Measurements from ENCODE around the gene COLEC12. TPM values are rescaled to one million over a fixed set of nuclear protein-coding genes. Genes with fewer than 3 reads are reported as not detected.
A peak's percentile ranks its signal among the peaks of the same experiment; 100 is the strongest.

COLEC12 gene
- total and polyA plus RNA-seq, 3 experiments from 2014 or later = 0.04 TPM; not detected in 2

GRCh38 chr18:275486-275885, 225.0 kb downstream of the COLEC12 start:
- H3K27me3 Mint-ChIP-seq = peaks cover 15 to 18% of the 10 kb centered on the region in 2 donors
- no peak overlapping the region for H3K27ac Mint-ChIP-seq
- H3K4me1 Mint-ChIP-seq = no peaks in the 10 kb centered on the region
- Histone ChIP-seq H3K27me3 (ENCODE audit: insufficient read depth, low read length, poor library complexity, severe bottlenecking) (no peaks in the 10 kb centered on the region), H3K9me3 (ENCODE audit: low read length) (no peaks in the 10 kb centered on the region), H3K36me3 (ENCODE audit: insufficient read depth, low read length) (no peaks in the 10 kb centered on the region), H3K4me3 (ENCODE audit: low read length) (no peak overlapping the region), H3K4me1 (ENCODE audit: insufficient read depth, low read length) (no peaks in the 10 kb centered on the region), H3K27ac (ENCODE audit: low read depth, low read length) (no peak overlapping the region)
- POLR2A ChIA-PET = no interaction called here
- H3K4me3 Mint-ChIP-seq = no peak overlapping the region
- CTCF ChIA-PET = no interaction called here
- H3K9me3 Mint-ChIP-seq = peaks cover 0 to 15% (median 8%) of the 10 kb centered on the region in 5 donors
- peaks cover 0 to 3% (median 0%) of the 10 kb centered on the region in 3 donors for H3K36me3 Mint-ChIP-seq
- no peak for DNase-seq

DNA sequence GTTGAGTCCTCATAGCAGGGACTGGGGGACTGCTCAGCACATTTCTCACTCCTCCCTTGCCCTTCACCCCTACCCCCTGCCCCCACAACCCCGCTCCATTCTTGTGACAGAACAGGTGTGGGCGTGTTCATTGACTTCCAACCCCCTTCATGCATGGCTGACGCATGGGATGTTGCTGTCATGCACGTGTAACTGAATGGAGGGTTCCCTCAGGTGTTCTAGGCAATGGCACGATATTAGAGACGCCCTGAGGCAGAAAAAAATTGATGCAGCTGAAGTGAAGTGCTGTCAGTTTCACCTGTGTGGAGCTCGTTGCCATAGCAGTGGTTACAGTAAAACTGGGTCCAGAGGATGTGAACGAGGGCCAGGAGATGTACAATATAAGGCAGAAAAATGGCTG, 226.2 kb downstream of the COLEC12 start:
- no peaks in the 10 kb centered on the region for H3K27me3 ChIP-seq (ENCODE audit: insufficient read depth, low read length, poor library complexity, severe bottlenecking)
- H3K36me3 ChIP-seq (ENCODE audit: insufficient read depth, low read length) = no peaks in the 10 kb centered on the region
- POLR2A ChIA-PET = no interaction called here
- Mint-ChIP-seq H3K9me3 (peaks cover 0 to 14% (median 8%) of the 10 kb centered on the region in 5 donors), H3K27me3 (peaks cover 13 to 15% of the 10 kb centered on the region in 2 donors), H3K27ac (no peak overlapping the region), H3K4me1 (peaks cover 6 to 7% (median 6%) of the 10 kb centered on the region in 3 donors), H3K4me3 (no peak overlapping the region), H3K36me3 (no peaks in the 10 kb centered on the region)
- CTCF ChIA-PET = no interaction called here
- H3K4me1 ChIP-seq (ENCODE audit: insufficient read depth, low read length) = peaks cover 5% of the 10 kb centered on the region
- no peak overlapping the region for H3K27ac ChIP-seq (ENCODE audit: low read depth, low read length)
- no peak overlapping the region for H3K4me3 ChIP-seq (ENCODE audit: low read length)
- H3K9me3 ChIP-seq (ENCODE audit: low read length) = no peaks in the 10 kb centered on the region
- no peak for DNase-seq

GRCh38 chr18:273525-273924, 227.0 kb downstream of the COLEC12 start:
- peaks cover 10 to 12% of the 10 kb centered on the region in 2 donors for H3K27me3 Mint-ChIP-seq
- H3K4me1 ChIP-seq (ENCODE audit: insufficient read depth, low read length) = peaks cover 12% of the 10 kb centered on the region
- H3K4me3 Mint-ChIP-seq = no peak overlapping the region
- no peaks in the 10 kb centered on the region for H3K27me3 ChIP-seq (ENCODE audit: insufficient read depth, low read length, poor library complexity, severe bottlenecking)
- POLR2A ChIA-PET = no interaction called here
- H3K27ac ChIP-seq (ENCODE audit: low read depth, low read length) = no peak overlapping the region
- H3K9me3 ChIP-seq (ENCODE audit: low read length) = no peaks in the 10 kb centered on the region
- H3K36me3 ChIP-seq (ENCODE audit: insufficient read depth, low read length) = no peaks in the 10 kb centered on the region
- H3K4me1 Mint-ChIP-seq = peaks cover 11 to 13% (median 12%) of the 10 kb centered on the region in 3 donors
- H3K27ac Mint-ChIP-seq = no peak overlapping the region
- H3K4me3 ChIP-seq (ENCODE audit: low read length) = no peak overlapping the region
- H3K9me3 Mint-ChIP-seq = peaks cover 0 to 9% (median 5%) of the 10 kb centered on the region in 5 donors
- DNase-seq = no peak
- CTCF ChIA-PET = no interaction called here
- peaks cover 0 to 1% (median 0%) of the 10 kb centered on the region in 3 donors for H3K36me3 Mint-ChIP-seq

- Mint-ChIP-seq H3K36me3 (peaks cover 0 to 10% (median 0%) of the 10 kb centered on the region in 3 donors), H3K27ac (no peak overlapping the region), H3K4me3 (no peak overlapping the region), H3K9me3 (peaks cover 0 to 5% (median 4%) of the 10 kb centered on the region in 5 donors), H3K27me3 (peaks cover 7% of the 10 kb centered on the region in 2 donors), H3K4me1 (peaks cover 16 to 19% (median 18%) of the 10 kb centered on the region in 3 donors)
- H3K9me3 ChIP-seq (ENCODE audit: low read length) = no peaks in the 10 kb centered on the region
- CTCF ChIA-PET = no interaction called here
- DNase-seq = no peak
- H3K27ac ChIP-seq (ENCODE audit: low read depth, low read length) = no peak overlapping the region
- no peak overlapping the region for H3K4me3 ChIP-seq (ENCODE audit: low read length)
- no peaks in the 10 kb centered on the region for H3K36me3 ChIP-seq (ENCODE audit: insufficient read depth, low read length)
- H3K27me3 ChIP-seq (ENCODE audit: insufficient read depth, low read length, poor library complexity, severe bottlenecking) = no peaks in the 10 kb centered on the region
- POLR2A ChIA-PET = no interaction called here
- peaks cover 12% of the 10 kb centered on the region for H3K4me1 ChIP-seq (ENCODE audit: insufficient read depth, low read length)
Measured at GRCh38 chr18:272650-273049, 227.9 kb downstream of the COLEC12 start.

DNA sequence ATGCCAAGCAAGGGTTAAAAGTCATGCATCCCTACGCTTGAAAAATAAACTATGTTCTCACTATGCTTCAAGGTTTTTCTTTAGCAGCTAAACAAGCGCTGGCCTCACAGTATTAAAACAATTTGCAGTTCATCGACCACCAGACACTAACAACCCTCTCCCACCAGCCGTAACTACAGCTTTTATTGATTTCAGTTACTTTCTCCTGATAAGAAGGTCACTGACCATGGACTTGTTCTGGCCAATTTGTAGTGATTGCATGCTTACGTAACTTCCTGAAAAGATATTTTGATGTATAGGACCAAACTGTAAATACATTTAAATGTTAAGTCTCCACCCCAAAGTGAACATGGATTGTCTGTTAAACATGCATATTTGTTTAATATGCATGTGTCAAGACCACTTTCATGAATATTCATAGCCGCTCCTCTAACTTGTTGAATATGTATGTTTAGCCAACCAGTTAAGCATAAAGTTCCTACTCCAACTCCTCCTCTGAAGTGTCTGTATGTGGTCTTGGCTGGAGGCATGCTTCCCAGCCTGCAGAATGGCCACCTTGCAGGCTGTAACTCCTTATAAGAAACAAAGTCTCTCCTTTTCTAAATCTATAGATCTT, 230.9 kb downstream of the COLEC12 start:
- Histone ChIP-seq H3K4me3 (ENCODE audit: low read length) (no peak overlapping the region), H3K27ac (ENCODE audit: low read depth, low read length) (no peak overlapping the region), H3K36me3 (ENCODE audit: insufficient read depth, low read length) (peaks cover 5% of the 10 kb centered on the region), H3K4me1 (ENCODE audit: insufficient read depth, low read length) (peaks cover 24% of the 10 kb centered on the region), H3K9me3 (ENCODE audit: low read length) (no peaks in the 10 kb centered on the region), H3K27me3 (ENCODE audit: insufficient read depth, low read length, poor library complexity, severe bottlenecking) (no peaks in the 10 kb centered on the region)
- H3K9me3 Mint-ChIP-seq = no peaks in the 10 kb centered on the region
- H3K27me3 Mint-ChIP-seq = no peaks in the 10 kb centered on the region
- H3K4me1 Mint-ChIP-seq = peaks cover 27 to 41% (median 38%) of the 10 kb centered on the region in 3 donors
- H3K27ac Mint-ChIP-seq = peak overlapping the region in 7 of 8 donors; percentile 3 to 100 (median 74)
- ChIA-PET CTCF (no interaction called here), POLR2A (no interaction called here)
- H3K4me3 Mint-ChIP-seq = peak overlapping the region; percentile 53 to 100 (median 98)
- peaks cover 0 to 22% (median 3%) of the 10 kb centered on the region in 3 donors for H3K36me3 Mint-ChIP-seq
- DNase-seq = no peak

DNA sequence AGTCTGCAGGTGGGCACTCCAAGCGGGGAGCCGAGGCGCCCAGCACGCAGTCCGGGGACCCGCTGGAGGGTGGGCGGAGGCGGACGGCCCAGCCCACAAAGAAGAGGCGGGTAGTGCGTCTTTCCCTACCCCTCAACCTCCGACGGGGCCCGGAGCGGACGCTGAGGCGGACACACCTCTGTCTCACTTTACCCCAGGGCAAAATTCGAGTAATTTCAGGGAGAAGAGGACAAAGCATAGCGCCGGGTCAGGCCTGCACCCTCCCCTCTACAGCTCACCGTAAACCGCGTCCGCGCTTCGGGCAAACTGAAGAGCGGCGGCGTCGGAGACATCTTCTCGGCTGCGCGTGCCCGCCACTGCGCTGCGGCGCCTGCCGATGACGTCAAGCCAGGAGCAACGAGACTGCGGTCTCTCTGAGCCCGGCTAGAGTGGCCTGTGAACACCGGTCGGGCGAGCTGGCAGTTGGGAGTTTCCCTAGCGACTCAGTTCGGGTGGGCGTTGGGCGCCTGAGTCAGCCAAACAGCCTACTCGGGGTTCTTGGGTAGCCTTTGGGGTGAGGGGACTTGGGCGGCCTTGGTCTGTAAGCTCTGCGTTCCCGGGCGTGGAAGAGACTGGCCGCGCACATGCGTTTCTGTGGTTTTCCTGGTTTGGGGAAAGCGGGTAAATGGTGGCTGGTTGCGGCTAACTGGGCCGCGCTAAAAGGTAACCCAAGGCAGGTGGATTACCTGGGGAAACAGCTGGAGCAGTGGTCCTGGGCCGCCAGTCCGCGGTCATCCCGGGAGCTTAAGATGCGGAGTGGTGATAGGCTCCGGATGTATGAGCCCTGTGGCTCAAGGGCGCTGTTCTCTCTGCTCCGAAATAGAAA, 232.6 kb downstream of the COLEC12 start, which contains the start of gene THOC1:
Gene THOC1, minus strand, starts transcription at position 360 of the 865 bp plus-strand sequence. Its CDS starts 28 bp downstream, at position 332.
- Mint-ChIP-seq H3K27me3 (no peaks in the 10 kb centered on the region), H3K4me1 (peaks cover 33 to 49% (median 38%) of the 10 kb centered on the region in 3 donors), H3K4me3 (peak within 1 kb of the TSS; percentile 98 to 100 (median 100)), H3K9me3 (no peaks in the 10 kb centered on the region), H3K27ac (peak within 1 kb of the TSS; percentile 99 to 100 (median 100)), H3K36me3 (peaks cover 4 to 35% (median 10%) of the 10 kb centered on the region in 3 donors)
- Histone ChIP-seq H3K9me3 (ENCODE audit: low read length) (no peaks in the 10 kb centered on the region), H3K4me1 (ENCODE audit: insufficient read depth, low read length) (peaks cover 24% of the 10 kb centered on the region), H3K27me3 (ENCODE audit: insufficient read depth, low read length, poor library complexity, severe bottlenecking) (no peaks in the 10 kb centered on the region), H3K27ac (ENCODE audit: low read depth, low read length) (peak within 1 kb of the TSS; percentile 99), H3K36me3 (ENCODE audit: insufficient read depth, low read length) (peaks cover 16% of the 10 kb centered on the region), H3K4me3 (ENCODE audit: low read length) (peak within 1 kb of the TSS; percentile 98)
- ChIA-PET POLR2A (interaction anchor here (1.0 to 1.5 kb wide), 3 partner anchors 108 to 445 kb away, joined by 3 to 14 read pairs (median 4); partner anchors contain the start of genes ENOSF1 and USP14), CTCF (no interaction called here)
- DNase-seq = peak; percentile 89 to 96 (median 92)

- peak overlapping the region; percentile 98 to 100 (median 100) for H3K4me3 Mint-ChIP-seq
- H3K27me3 Mint-ChIP-seq = no peaks in the 10 kb centered on the region
- Histone ChIP-seq H3K36me3 (ENCODE audit: insufficient read depth, low read length) (peaks cover 16% of the 10 kb centered on the region), H3K27me3 (ENCODE audit: insufficient read depth, low read length, poor library complexity, severe bottlenecking) (no peaks in the 10 kb centered on the region), H3K27ac (ENCODE audit: low read depth, low read length) (peak overlapping the region; percentile 99), H3K4me3 (ENCODE audit: low read length) (peak overlapping the region; percentile 98), H3K9me3 (ENCODE audit: low read length) (no peaks in the 10 kb centered on the region), H3K4me1 (ENCODE audit: insufficient read depth, low read length) (peaks cover 24% of the 10 kb centered on the region)
- ChIA-PET CTCF (no interaction called here), POLR2A (interaction anchor here (1.0 to 1.5 kb wide), 3 partner anchors 108 to 445 kb away, joined by 3 to 14 read pairs (median 4); partner anchors contain the start of genes ENOSF1 and USP14)
- H3K9me3 Mint-ChIP-seq = no peaks in the 10 kb centered on the region
- peak overlapping the region; percentile 99 to 100 (median 100) for H3K27ac Mint-ChIP-seq
- DNase-seq = no peak
- H3K36me3 Mint-ChIP-seq = peaks cover 4 to 40% (median 10%) of the 10 kb centered on the region in 3 donors
- peaks cover 33 to 49% (median 38%) of the 10 kb centered on the region in 3 donors for H3K4me1 Mint-ChIP-seq
Measured at GRCh38 chr18:267380-267687, 233.2 kb downstream of the COLEC12 start.

All from CD8-positive, alpha-beta memory T cell (primary cell).